ENCODE measurements around the gene SLC39A13. TPM values are rescaled to one million over a fixed set of nuclear protein-coding genes. Genes with fewer than 3 reads are reported as not detected.

SLC39A13 gene
- total and polyA plus RNA-seq, 5 donors: 41.7 to 61.6 (median 45.0) TPM

DNA sequence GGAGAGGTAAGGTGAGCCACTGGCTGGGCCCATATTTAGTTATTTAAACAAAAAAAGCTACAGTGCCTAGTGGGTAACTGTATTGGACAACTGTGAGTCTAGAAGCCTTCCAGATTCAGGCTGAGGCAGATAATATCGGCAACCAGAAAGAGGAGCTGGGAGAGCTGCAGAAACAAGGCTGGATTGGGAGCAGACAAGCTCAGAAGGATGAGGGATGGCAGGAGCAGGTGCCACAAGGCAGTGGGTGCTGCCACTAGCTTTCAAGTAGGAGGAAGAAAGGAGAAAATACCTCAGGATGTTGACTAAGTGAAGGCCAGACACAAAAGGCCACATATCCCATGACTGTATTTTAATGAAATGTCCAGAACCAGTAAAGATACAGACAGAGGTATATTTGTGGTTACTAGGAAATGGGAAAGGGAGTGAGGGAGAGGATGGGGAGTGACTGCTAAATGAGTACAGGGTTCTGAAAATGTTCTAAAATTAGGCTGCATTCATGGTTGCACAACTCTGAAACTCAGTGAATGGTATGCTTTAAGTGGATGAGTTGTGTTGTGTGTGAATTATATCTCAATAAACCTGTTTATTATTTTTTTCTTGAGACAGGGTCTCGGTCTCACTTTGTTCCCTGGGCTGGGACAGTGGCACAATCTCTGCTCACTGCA is 52.3 kb downstream of the SLC39A13 start:
- no peak overlapping the region for H3K4me3 ChIP-seq (ENCODE audit: low read length)
- H3K4me1 ChIP-seq (ENCODE audit: control insufficient read depth, insufficient read depth, low read length): no peaks in the 10 kb centered on the region
- H3K27ac ChIP-seq (ENCODE audit: low read length): no peak overlapping the region
- H3K27me3 ChIP-seq (ENCODE audit: control insufficient read depth, insufficient read depth): no peaks in the 10 kb centered on the region
- intact Hi-C loops (cut with DNase I): loop anchor here in 1 of 4 donors (10.0 kb wide), 1 partner anchor 94 kb away; the partner anchor contains the start of gene CELF1
- WGBS: 93% methylated on average over 2 of the region's 2 CpGs
- no peaks in the 10 kb centered on the region for H3K9me3 ChIP-seq (ENCODE audit: control insufficient read depth, low read length)
- DNase-seq (no peak), ATAC-seq (no peak)

GRCh38 chr11:47461876-47462275 is 53.5 kb downstream of the SLC39A13 start:
- Histone ChIP-seq H3K4me3 (ENCODE audit: low read length) (no peak overlapping the region), H3K27ac (ENCODE audit: low read length) (no peak overlapping the region), H3K9me3 (ENCODE audit: control insufficient read depth, low read length) (no peaks in the 10 kb centered on the region), H3K4me1 (ENCODE audit: control insufficient read depth, insufficient read depth, low read length) (peaks cover 3% of the 10 kb centered on the region), H3K27me3 (ENCODE audit: control insufficient read depth, insufficient read depth) (no peaks in the 10 kb centered on the region)
- intact Hi-C loops (cut with DNase I): loop anchor here in 1 of 4 donors (10.0 kb wide), 1 partner anchor 93 kb away; the partner anchor contains the start of gene CELF1
- ATAC-seq (no peak), DNase-seq (no peak)
- 94% methylated on average over 7 of the region's 7 CpGs for WGBS

- H3K27me3 ChIP-seq (ENCODE audit: control insufficient read depth, insufficient read depth): no peaks in the 10 kb centered on the region
- DNase-seq (no peak), ATAC-seq (no peak)
- no peak overlapping the region for H3K27ac ChIP-seq (ENCODE audit: low read length)
- H3K9me3 ChIP-seq (ENCODE audit: control insufficient read depth, low read length): no peaks in the 10 kb centered on the region
- intact Hi-C loops (cut with DNase I): loop anchor here in 1 of 4 donors (10.0 kb wide), 1 partner anchor 90 kb away; the partner anchor contains the start of gene CELF1
- H3K4me1 ChIP-seq (ENCODE audit: control insufficient read depth, insufficient read depth, low read length): peaks cover 8% of the 10 kb centered on the region
- H3K4me3 ChIP-seq (ENCODE audit: low read length): no peak overlapping the region
- WGBS: 90% methylated on average over 5 of the region's 5 CpGs
Measured at GRCh38 chr11:47464483-47464882, 56.1 kb downstream of the SLC39A13 start.

Small RNAs within 50 kb of the gene (microRNA-seq; reads per million reads assigned to microRNA genes)
- gene MIR4487: 0 reads per million in 2 donors

Other genes with a start within 250 kb of the SLC39A13 start
- gene ARFGAP2, start 231.7 kb upstream of the SLC39A13 start, total RNA-seq: 10 to 100 TPM; 43.8 to 67.4 (median 56.5) TPM
- 39.8 TPM for gene ARFGAP2, start 231.7 kb upstream of the SLC39A13 start, polyA plus RNA-seq
- gene PACSIN3, start 222.2 kb upstream of the SLC39A13 start, total RNA-seq: 100 to 1,000 TPM; 110 to 156 (median 123) TPM
- gene PACSIN3, start 222.2 kb upstream of the SLC39A13 start, polyA plus RNA-seq: 137 TPM
- 10 to 100 TPM in 3 of 4 donors, 1 to 10 TPM in 1; 9.2 to 12.4 (median 11.8) TPM for gene DDB2, start 193.6 kb upstream of the SLC39A13 start, total RNA-seq
- gene DDB2, start 193.6 kb upstream of the SLC39A13 start, polyA plus RNA-seq: 10.5 TPM
- gene ACP2, start 159.8 kb upstream of the SLC39A13 start, total RNA-seq: 10 to 100 TPM; 21.7 to 25.9 (median 25.5) TPM
- gene ACP2, start 159.8 kb upstream of the SLC39A13 start, polyA plus RNA-seq: 24.7 TPM
- 10 to 100 TPM; 22.9 to 42.2 (median 34.2) TPM for gene NR1H3, start 150.6 kb upstream of the SLC39A13 start, total RNA-seq
- gene NR1H3, start 150.6 kb upstream of the SLC39A13 start, polyA plus RNA-seq: 29.5 TPM
- 10 to 100 TPM; 42.2 to 73.7 (median 54.7) TPM for gene MADD, start 138.5 kb upstream of the SLC39A13 start, total RNA-seq
- gene MADD, start 138.5 kb upstream of the SLC39A13 start, polyA plus RNA-seq: 27.9 TPM
- 1,000 to 10,000 TPM in 3 of 4 donors, 100 to 1,000 TPM in 1; 953 to 1,924 (median 1,412) TPM for gene MYBPC3, start 55.9 kb upstream of the SLC39A13 start, total RNA-seq
- 1,009 TPM for gene MYBPC3, start 55.9 kb upstream of the SLC39A13 start, polyA plus RNA-seq
- gene SPI1, start 30.0 kb upstream of the SLC39A13 start, total RNA-seq: 10 to 100 TPM; 11.6 to 24.1 (median 18.6) TPM
- 5.9 TPM for gene SPI1, start 30.0 kb upstream of the SLC39A13 start, polyA plus RNA-seq
- 100 to 1,000 TPM; 122 to 162 (median 155) TPM for gene PSMC3, start 17.8 kb downstream of the SLC39A13 start, total RNA-seq
- gene PSMC3, start 17.8 kb downstream of the SLC39A13 start, polyA plus RNA-seq: 170 TPM
- gene RAPSN, start 40.5 kb downstream of the SLC39A13 start, total RNA-seq: under 1 TPM; 0.17 to 0.50 (median 0.39) TPM
- gene RAPSN, start 40.5 kb downstream of the SLC39A13 start, polyA plus RNA-seq: 0.23 TPM
- gene CELF1, start 144.5 kb downstream of the SLC39A13 start, total RNA-seq: 10 to 100 TPM; 54.8 to 79.8 (median 73.4) TPM
- gene CELF1, start 144.5 kb downstream of the SLC39A13 start, polyA plus RNA-seq: 26.9 TPM
- 10 to 100 TPM; 13.9 to 17.2 (median 15.3) TPM for gene PTPMT1, start 157.0 kb downstream of the SLC39A13 start, total RNA-seq
- 22.5 TPM for gene PTPMT1, start 157.0 kb downstream of the SLC39A13 start, polyA plus RNA-seq
- gene KBTBD4, start 170.4 kb downstream of the SLC39A13 start, total RNA-seq: 10 to 100 TPM; 14.2 to 18.1 (median 14.6) TPM
- gene KBTBD4, start 170.4 kb downstream of the SLC39A13 start, polyA plus RNA-seq: 8.1 TPM
- gene NDUFS3, start 170.5 kb downstream of the SLC39A13 start, total RNA-seq: 100 to 1,000 TPM; 143 to 189 (median 165) TPM
- 260 TPM for gene NDUFS3, start 170.5 kb downstream of the SLC39A13 start, polyA plus RNA-seq
- under 1 TPM in 2 of 4 donors, not detected in 2; 0.17 to 0.32 TPM for gene FAM180B, start 178.1 kb downstream of the SLC39A13 start, total RNA-seq
- gene FAM180B, start 178.1 kb downstream of the SLC39A13 start, polyA plus RNA-seq: 0.25 TPM
- gene C1QTNF4, start 185.8 kb downstream of the SLC39A13 start, total RNA-seq: under 1 TPM; 0.33 to 0.74 (median 0.48) TPM
- 0.68 TPM for gene C1QTNF4, start 185.8 kb downstream of the SLC39A13 start, polyA plus RNA-seq
- gene MTCH2, start 234.0 kb downstream of the SLC39A13 start, total RNA-seq: 10 to 100 TPM; 68.4 to 78.6 (median 74.1) TPM
- 43.9 TPM for gene MTCH2, start 234.0 kb downstream of the SLC39A13 start, polyA plus RNA-seq

Data from right cardiac atrium (tissue), 5 donors.